Breast epithelium (tissue), 3 donors: Measurements from ENCODE around the gene GARS1.

Source experiments
- CTCF ChIP-seq, 3 donors: fragments of 450-650 bp; IDR thresholded peaks; one replicate each; pipeline ENCODE4 v1.5.1; 2016 to 2017; ENCODE audit warnings: antibody characterized with exemption in 3 of 3, mild to moderate bottlenecking in 3 of 3, moderate library complexity in 3 of 3
- POLR2A ChIP-seq: fragments of 450-650 bp; IDR thresholded peaks from one replicate; pipeline ENCODE4 v1.6.1; 2016; ENCODE audit warnings: antibody characterized with exemption, mild to moderate bottlenecking, moderate library complexity
- POLR2AphosphoS5 ChIP-seq, 3 donors: sonication (generic); formaldehyde crosslinking; IDR thresholded peaks; one replicate each; pipeline ENCODE4 v1.6.1; 2017; ENCODE audit warnings: antibody characterized with exemption in 3 of 3

- TF ChIP-seq POLR2A (no peak), CTCF (IDR thresholded peaks at IDR 0.05) (no peak), POLR2AphosphoS5 (IDR thresholded peaks at IDR 0.05) (no peak)
These were observed 39.5 kb downstream of the GARS1 start for GRCh38 chr7:30634193-30634626.
